ENCODE data around the gene KCNF1.

DNA sequence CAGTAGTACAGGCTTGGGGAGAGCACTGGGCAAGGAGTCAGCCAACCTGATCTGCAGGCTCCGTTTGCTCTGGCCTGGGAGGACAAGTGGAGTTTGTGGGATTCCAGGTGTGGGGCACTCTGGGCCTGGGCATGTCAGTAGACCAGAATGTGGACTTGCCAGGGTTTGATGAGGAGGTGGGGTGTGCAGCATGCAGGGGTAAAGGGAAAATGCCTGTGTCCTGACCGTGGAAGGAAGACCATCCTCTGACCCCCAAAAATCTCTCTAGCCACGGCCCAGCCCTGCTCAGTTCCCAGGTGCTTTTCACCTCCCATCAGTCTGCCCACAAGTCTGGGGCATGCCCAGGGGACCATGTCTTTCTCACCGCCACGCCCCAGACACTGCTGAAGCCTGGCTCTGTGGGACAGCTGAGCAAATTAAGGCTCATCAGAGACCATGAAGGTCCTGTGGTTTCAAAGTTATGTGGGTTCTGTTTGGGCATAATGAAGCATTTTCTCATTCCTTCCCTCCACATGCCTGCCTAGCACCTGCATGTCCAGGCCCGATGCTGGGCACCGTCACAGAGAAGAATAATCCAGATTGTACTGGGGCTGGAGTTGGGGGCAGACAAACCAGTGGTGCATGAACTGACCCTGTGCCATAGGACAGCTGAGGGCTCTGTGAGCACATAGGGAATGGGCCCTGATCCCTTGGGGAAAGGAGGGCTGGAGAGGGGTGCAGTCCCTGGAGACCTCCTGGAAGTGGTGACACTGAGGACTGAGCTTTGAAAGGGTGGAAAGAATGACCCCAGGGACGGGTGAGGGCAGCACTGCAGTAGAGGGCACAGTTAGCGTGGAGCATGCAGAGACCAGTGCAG is 6.5 kb upstream of the KCNF1 start:
- TF ChIP-seq, protein P1, sequence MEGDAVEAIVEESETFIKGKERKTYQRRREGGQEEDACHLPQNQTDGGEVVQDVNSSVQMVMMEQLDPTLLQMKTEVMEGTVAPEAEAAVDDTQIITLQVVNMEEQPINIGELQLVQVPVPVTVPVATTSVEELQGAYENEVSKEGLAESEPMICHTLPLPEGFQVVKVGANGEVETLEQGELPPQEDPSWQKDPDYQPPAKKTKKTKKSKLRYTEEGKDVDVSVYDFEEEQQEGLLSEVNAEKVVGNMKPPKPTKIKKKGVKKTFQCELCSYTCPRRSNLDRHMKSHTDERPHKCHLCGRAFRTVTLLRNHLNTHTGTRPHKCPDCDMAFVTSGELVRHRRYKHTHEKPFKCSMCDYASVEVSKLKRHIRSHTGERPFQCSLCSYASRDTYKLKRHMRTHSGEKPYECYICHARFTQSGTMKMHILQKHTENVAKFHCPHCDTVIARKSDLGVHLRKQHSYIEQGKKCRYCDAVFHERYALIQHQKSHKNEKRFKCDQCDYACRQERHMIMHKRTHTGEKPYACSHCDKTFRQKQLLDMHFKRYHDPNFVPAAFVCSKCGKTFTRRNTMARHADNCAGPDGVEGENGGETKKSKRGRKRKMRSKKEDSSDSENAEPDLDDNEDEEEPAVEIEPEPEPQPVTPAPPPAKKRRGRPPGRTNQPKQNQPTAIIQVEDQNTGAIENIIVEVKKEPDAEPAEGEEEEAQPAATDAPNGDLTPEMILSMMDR (IDR thresholded peaks at IDR 0.05): no peak
- no peak for TF ChIP-seq POLR2A (IDR thresholded peaks at IDR 0.05; ENCODE audit: low read depth)
- TF ChIP-seq POLR2AphosphoS5 (IDR thresholded peaks at IDR 0.05): no peak
- TF ChIP-seq EP300 (IDR thresholded peaks at IDR 0.05): no peak
